Neutrophil (primary cell): ENCODE measurements around the gene TTLL10.

Source experiments
- H3K27ac ChIP-seq: fragments of 200-600 bp; sonication (generic); 2 replicates; pipeline ENCODE4 v1.5.1; 2016; ENCODE audit warnings: mild to moderate bottlenecking, moderate library complexity
- H3K27me3 ChIP-seq: fragments of 200-600 bp; sonication (generic); 2 replicates; pipeline ENCODE4 v1.6.0; 2016; ENCODE audit warnings: mild to moderate bottlenecking
- H3K36me3 ChIP-seq: fragments of 200-600 bp; sonication (generic); 2 replicates; pipeline ENCODE4 v1.5.1; 2017
- H3K4me1 ChIP-seq, 2 experiments: fragments of 200-600 bp in 1 of 2; sonication (generic) in 1 of 2; 1 replicate in 1 of 2; 2 replicates in 1 of 2; pipeline versions ENCODE4 v1.5.1 to v1.6.1; 2013 to 2016; ENCODE audit warnings: low read depth in 1 of 2, low read length in 1 of 2, mild to moderate bottlenecking in 1 of 2, moderate library complexity in 1 of 2; ENCODE audit not compliant: control insufficient read depth in 1 of 2, insufficient read depth in 1 of 2
- H3K4me3 ChIP-seq, 2 experiments: fragments of 200-600 bp in 1 of 2; sonication (generic) in 1 of 2; 1 replicate in 1 of 2; 2 replicates in 1 of 2; pipeline ENCODE4 v1.5.1; 2013 to 2016; ENCODE audit warnings: low read depth in 1 of 2, low read length in 1 of 2, mild to moderate bottlenecking in 1 of 2, moderate library complexity in 1 of 2
- H3K9me3 ChIP-seq: fragments of 200-600 bp; sonication (generic); 2 replicates; pipeline ENCODE4 v1.5.1; 2016
- CTCF ChIP-seq: fragments of 200-600 bp; sonication (generic); IDR thresholded peaks from 2 replicates; pipeline ENCODE4 v1.5.1; 2016; ENCODE audit warnings: antibody characterized with exemption

TTLL10 gene

GRCh38 chr1:1163538-1164070, 10.1 kb upstream of the TTLL10 start:
- Histone ChIP-seq H3K27me3 (peaks cover 55% of the 10 kb centered on the region), H3K4me1 (peaks cover 2% of the 10 kb centered on the region in 2 experiments), H3K9me3 (no peaks in the 10 kb centered on the region), H3K4me3 (no peak overlapping the region), H3K27ac (no peak overlapping the region), H3K36me3 (no peaks in the 10 kb centered on the region)
- no peak for TF ChIP-seq CTCF

- H3K9me3 ChIP-seq, result no peaks in the 10 kb centered on the region
- no peak overlapping the region for H3K4me3 ChIP-seq
- H3K36me3 ChIP-seq, result no peaks in the 10 kb centered on the region
- no peak for TF ChIP-seq CTCF
- peaks cover 60% of the 10 kb centered on the region for H3K27me3 ChIP-seq
- H3K4me1 ChIP-seq, result no peaks in the 10 kb centered on the region
- no peak overlapping the region for H3K27ac ChIP-seq
These were observed 9.3 kb upstream of the TTLL10 start for GRCh38 chr1:1164361-1164700.

GRCh38 chr1:1164701-1165451, 8.8 kb upstream of the TTLL10 start:
- Histone ChIP-seq H3K27me3 (peaks cover 66% of the 10 kb centered on the region), H3K9me3 (no peaks in the 10 kb centered on the region), H3K4me1 (no peaks in the 10 kb centered on the region), H3K4me3 (no peak overlapping the region), H3K36me3 (no peaks in the 10 kb centered on the region), H3K27ac (no peak overlapping the region)
- TF ChIP-seq CTCF, result no peak

GRCh38 chr1:1165485-1165884, 8.2 kb upstream of the TTLL10 start:
- peaks cover 72% of the 10 kb centered on the region for H3K27me3 ChIP-seq
- H3K36me3 ChIP-seq, result no peaks in the 10 kb centered on the region
- no peaks in the 10 kb centered on the region for H3K9me3 ChIP-seq
- no peaks in the 10 kb centered on the region for H3K4me1 ChIP-seq
- no peak overlapping the region for H3K4me3 ChIP-seq
- no peak overlapping the region for H3K27ac ChIP-seq
- no peak for TF ChIP-seq CTCF

GRCh38 chr1:1165900-1166421, 7.7 kb upstream of the TTLL10 start:
- H3K36me3 ChIP-seq, result no peaks in the 10 kb centered on the region
- no peak overlapping the region for H3K27ac ChIP-seq
- H3K4me1 ChIP-seq, result no peaks in the 10 kb centered on the region
- no peak overlapping the region for H3K4me3 ChIP-seq
- no peak for TF ChIP-seq CTCF
- H3K27me3 ChIP-seq, result peaks cover 77% of the 10 kb centered on the region
- no peaks in the 10 kb centered on the region for H3K9me3 ChIP-seq
